Mesenchymal stem cell (in vitro differentiated cells and primary cell): ENCODE measurements around the gene NOL4L.
A peak's percentile ranks its signal among the peaks of the same experiment; 100 is the strongest.

Source experiments
- DNase-seq: peaks from one replicate; pipeline ENCODE4 v3.0.0-alpha.2; 2013
- H2AFZ ChIP-seq: one replicate; pipeline ENCODE4 v1.6.1; 2013; ENCODE audit warnings: low read depth, mild to moderate bottlenecking, control low read depth, inconsistent platforms, low read length, moderate library complexity
- H2AK5ac ChIP-seq: 2 replicates; pipeline ENCODE4 v1.6.1; 2013; ENCODE audit warnings: low read length, moderate library complexity, mild to moderate bottlenecking, inconsistent platforms; ENCODE audit not compliant: severe bottlenecking
- H2BK120ac ChIP-seq: one replicate; pipeline ENCODE4 v1.6.1; 2013; ENCODE audit warnings: low read depth, mild to moderate bottlenecking, inconsistent platforms, low read length, moderate library complexity
- H2BK12ac ChIP-seq, 2 experiments: one replicate each; pipeline ENCODE4 v1.6.1; 2013; ENCODE audit warnings: inconsistent platforms in 2 of 2, low read length in 2 of 2, mild to moderate bottlenecking in 2 of 2, moderate library complexity in 2 of 2, control low read depth in 1 of 2
- H2BK15ac ChIP-seq: one replicate; pipeline ENCODE4 v1.6.1; 2013; ENCODE audit warnings: mild to moderate bottlenecking, low read depth, inconsistent platforms; ENCODE audit not compliant: poor library complexity, severe bottlenecking
- H2BK5ac ChIP-seq: 2 replicates; pipeline ENCODE4 v1.6.1; 2013; ENCODE audit warnings: low read depth, mild to moderate bottlenecking, low read length, control low read depth, inconsistent platforms; ENCODE audit not compliant: poor library complexity, severe bottlenecking
- H3K14ac ChIP-seq, 2 experiments: one replicate each; pipeline ENCODE4 v1.6.1; 2013; ENCODE audit warnings: inconsistent platforms in 2 of 2, low read length in 2 of 2, control low read depth in 1 of 2, mild to moderate bottlenecking in 1 of 2, moderate library complexity in 1 of 2
- H3K18ac ChIP-seq, 2 experiments: one replicate each; pipeline ENCODE4 v1.6.1; 2013; ENCODE audit warnings: inconsistent platforms in 2 of 2, low read length in 2 of 2, control low read depth in 1 of 2, low read depth in 1 of 2, mild to moderate bottlenecking in 1 of 2
- H3K23ac ChIP-seq, 2 experiments: one replicate each; pipeline ENCODE4 v1.6.1; 2013; ENCODE audit warnings: inconsistent platforms in 2 of 2, low read length in 2 of 2, mild to moderate bottlenecking in 2 of 2, moderate library complexity in 2 of 2, control low read depth in 1 of 2
- H3K27ac ChIP-seq: 2 replicates; pipeline ENCODE4 v1.5.1; 2013; ENCODE audit warnings: mild to moderate bottlenecking, moderate library complexity, low read length, control low read depth, inconsistent platforms; ENCODE audit not compliant: poor library complexity, severe bottlenecking
- H3K27me3 ChIP-seq, 2 experiments: 2 replicates each; pipeline versions ENCODE4 v1.6.1 to v1.7.0; 2013; ENCODE audit warnings: low read length in 2 of 2, mild to moderate bottlenecking in 2 of 2, moderate library complexity in 2 of 2, control low read depth in 1 of 2, inconsistent platforms in 1 of 2; ENCODE audit not compliant: control insufficient read depth in 1 of 2, insufficient read depth in 1 of 2
- H3K36me3 ChIP-seq, 2 experiments: 2 replicates each; pipeline versions ENCODE4 v1.6.1 to v1.7.0; 2013; ENCODE audit warnings: low read length in 2 of 2, control low read depth in 1 of 2, inconsistent platforms in 1 of 2, low read depth in 1 of 2, mild to moderate bottlenecking in 1 of 2; ENCODE audit not compliant: insufficient read depth in 2 of 2, control insufficient read depth in 1 of 2
- H3K4ac ChIP-seq, 2 experiments: one replicate each; pipeline ENCODE4 v1.6.1; 2013; ENCODE audit warnings: inconsistent platforms in 2 of 2, low read length in 2 of 2, mild to moderate bottlenecking in 2 of 2, moderate library complexity in 2 of 2, control low read depth in 1 of 2, low read depth in 1 of 2
- H3K4me1 ChIP-seq: 2 replicates; pipeline ENCODE4 v1.6.1; 2013; ENCODE audit warnings: low read depth, low read length, control low read depth; ENCODE audit not compliant: control insufficient read depth, insufficient read depth
- H3K4me2 ChIP-seq: 2 replicates; pipeline ENCODE4 v1.6.1; 2013; ENCODE audit warnings: low read length, mild to moderate bottlenecking, inconsistent platforms; ENCODE audit not compliant: poor library complexity, severe bottlenecking
- H3K4me3 ChIP-seq, 2 experiments: 2 replicates each; pipeline versions ENCODE4 v1.5.1 to v1.7.0; 2013; ENCODE audit warnings: low read length in 2 of 2, mild to moderate bottlenecking in 2 of 2, control low read depth in 1 of 2, low read depth in 1 of 2; ENCODE audit not compliant: insufficient read depth in 1 of 2
- H3K79me1 ChIP-seq: replicated peaks from 2 replicates; pipeline ENCODE4 v1.6.1; 2013; ENCODE audit warnings: mild to moderate bottlenecking, control low read depth, low read length, inconsistent platforms; ENCODE audit not compliant: poor library complexity, severe bottlenecking
- H3K9ac ChIP-seq: 2 replicates; pipeline ENCODE4 v1.7.0; 2013; ENCODE audit warnings: mild to moderate bottlenecking, low read length, moderate library complexity
- H3K9me3 ChIP-seq: 2 replicates; pipeline ENCODE4 v1.7.0; 2013; ENCODE audit warnings: mild to moderate bottlenecking, low read length; ENCODE audit not compliant: control insufficient read depth
- H4K8ac ChIP-seq: one replicate; pipeline ENCODE4 v1.6.1; 2013; ENCODE audit warnings: inconsistent platforms, mild to moderate bottlenecking, low read length, moderate library complexity
- H4K91ac ChIP-seq: one replicate; pipeline ENCODE4 v1.6.1; 2013; ENCODE audit warnings: mild to moderate bottlenecking, low read length, inconsistent platforms
- WGBS: methylation state at CpG from one replicate; pipeline ENCODE4 v1.1.7; 2013; ENCODE audit warnings: mixed read lengths; 5-methylcytosine and 5-hydroxymethylcytosine counted together

Gene NOL4L

GRCh38 chr20:32589256-32589655, 4.1 kb upstream of the NOL4L start:
- H3K9ac ChIP-seq = no peak overlapping the region

GRCh38 chr20:32588040-32588439, 2.9 kb upstream of the NOL4L start:
- H2BK5ac ChIP-seq = no peak overlapping the region
- H3K4ac ChIP-seq = no peak overlapping the region
- no peak overlapping the region for H4K91ac ChIP-seq
- H2BK15ac ChIP-seq = no peak overlapping the region
- H3K27ac ChIP-seq = no peak overlapping the region
- no peak overlapping the region for H3K23ac ChIP-seq
- H2AK5ac ChIP-seq = no peak overlapping the region
- H2AFZ ChIP-seq = no peak overlapping the region
- no peak overlapping the region for H3K4me2 ChIP-seq
- no peaks in the 10 kb centered on the region for H3K79me1 ChIP-seq
- H3K36me3 ChIP-seq = no peaks in the 10 kb centered on the region
- DNase-seq = no peak
- no peak overlapping the region for H3K9ac ChIP-seq
- no peak overlapping the region for H3K4me3 ChIP-seq
- H3K27me3 ChIP-seq = peaks cover 25 to 32% of the 10 kb centered on the region in 2 experiments
- no peak overlapping the region for H3K14ac ChIP-seq
- no peak overlapping the region for H3K18ac ChIP-seq
- no peak overlapping the region for H4K8ac ChIP-seq
- H3K4me1 ChIP-seq = peaks cover 14% of the 10 kb centered on the region
- H2BK12ac ChIP-seq = no peak overlapping the region
- no peaks in the 10 kb centered on the region for H3K9me3 ChIP-seq
- no peak overlapping the region for H2BK120ac ChIP-seq
- 81% methylated on average over 5 of the region's 5 CpGs for WGBS

More at GRCh38 chr20:32589256-32589655, 4.1 kb upstream of the NOL4L start:
- no peak for DNase-seq
- Histone ChIP-seq H2AFZ (no peak overlapping the region), H4K91ac (peak overlapping the region; percentile 72), H3K4me2 (no peak overlapping the region), H3K4me1 (peaks cover 9% of the 10 kb centered on the region), H3K79me1 (no peaks in the 10 kb centered on the region), H3K18ac (no peak overlapping the region), H2BK15ac (no peak overlapping the region), H3K23ac (no peak overlapping the region), H3K4me3 (no peak overlapping the region), H2AK5ac (no peak overlapping the region), H2BK5ac (no peak overlapping the region), H3K4ac (no peak overlapping the region), H2BK12ac (no peak overlapping the region), H3K36me3 (no peaks in the 10 kb centered on the region), H3K14ac (no peak overlapping the region), H3K27me3 (peaks cover 25 to 32% of the 10 kb centered on the region in 2 experiments), H3K27ac (no peak overlapping the region), H4K8ac (peak overlapping the region; percentile 81), H3K9me3 (no peaks in the 10 kb centered on the region), H2BK120ac (no peak overlapping the region)
- WGBS = 57% methylated on average over 5 of the region's 5 CpGs

GRCh38 chr20:32586291-32586690, 1.2 kb upstream of the NOL4L start:
- Histone ChIP-seq H3K23ac (no peak overlapping the region), H3K27me3 (peaks cover 25 to 27% of the 10 kb centered on the region in 2 experiments), H2AK5ac (no peak overlapping the region), H3K79me1 (no peaks in the 10 kb centered on the region), H3K4me3 (no peak overlapping the region), H3K18ac (no peak overlapping the region), H3K9ac (no peak overlapping the region), H3K36me3 (no peaks in the 10 kb centered on the region), H2BK120ac (no peak overlapping the region), H3K27ac (no peak overlapping the region), H2BK12ac (no peak overlapping the region), H4K8ac (no peak overlapping the region), H3K4me2 (no peak overlapping the region), H2AFZ (no peak overlapping the region), H3K4me1 (peaks cover 22% of the 10 kb centered on the region), H3K14ac (no peak overlapping the region), H2BK5ac (no peak overlapping the region), H4K91ac (no peak overlapping the region), H2BK15ac (no peak overlapping the region), H3K4ac (no peak overlapping the region), H3K9me3 (no peaks in the 10 kb centered on the region)
- 51% methylated on average over 6 of the region's 8 CpGs for WGBS
- DNase-seq = no peak

GRCh38 chr20:32585586-32586127, 524 bp upstream of the NOL4L start:
- Histone ChIP-seq H3K14ac (no peak overlapping the region), H2AK5ac (no peak overlapping the region), H2AFZ (no peak overlapping the region), H2BK15ac (peak overlapping the region; percentile 65), H4K91ac (no peak overlapping the region), H3K4me1 (peaks cover 25% of the 10 kb centered on the region), H3K4ac (no peak overlapping the region), H2BK12ac (peak overlapping the region in 1 of 2 experiments; percentile 18), H3K79me1 (no peaks in the 10 kb centered on the region), H3K4me3 (no peak overlapping the region), H3K23ac (peak overlapping the region in 1 of 2 experiments; percentile 7), H3K27me3 (peaks cover 25 to 27% of the 10 kb centered on the region in 2 experiments), H4K8ac (no peak overlapping the region), H3K9ac (no peak overlapping the region), H2BK120ac (no peak overlapping the region), H3K18ac (no peak overlapping the region), H3K4me2 (peak overlapping the region; percentile 85), H3K36me3 (no peaks in the 10 kb centered on the region), H3K9me3 (no peaks in the 10 kb centered on the region), H2BK5ac (no peak overlapping the region), H3K27ac (no peak overlapping the region)
- 6% methylated on average over 31 of the region's 32 CpGs for WGBS
- no peak for DNase-seq
